ENCODE measurements around the gene LAT.
A peak's percentile ranks its signal among the peaks of the same experiment; 100 is the strongest.

Gene LAT

DNA sequence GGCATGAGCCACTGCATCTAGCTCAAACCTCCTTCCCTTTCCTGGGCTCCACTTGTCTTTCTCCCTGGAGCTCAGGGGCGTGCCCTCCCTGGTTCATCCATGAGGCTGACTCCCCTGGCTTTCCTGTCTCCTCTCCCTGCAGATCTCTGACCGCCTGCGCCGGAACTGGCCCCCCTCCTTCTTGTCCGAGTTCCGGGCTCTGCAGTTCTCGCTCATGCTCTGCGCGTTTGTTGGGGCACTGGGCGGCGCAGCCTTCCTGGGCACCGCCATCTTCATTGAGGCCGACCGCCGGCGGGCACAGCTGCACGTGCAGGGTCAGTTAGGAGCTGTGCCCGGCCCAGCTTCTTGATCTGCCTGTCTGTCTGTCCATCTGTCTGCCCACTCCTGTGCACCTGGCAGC is 1.2 kb upstream of the LAT start:
- no peak overlapping the region for H2AFZ ChIP-seq (ENCODE audit: low read length)
- H3K9me2 ChIP-seq (replicated peaks; ENCODE audit: low read depth, low read length): no peaks in the 10 kb centered on the region
- peaks cover 26% of the 10 kb centered on the region for H3K79me2 ChIP-seq (ENCODE audit: insufficient read depth, low read length)
- H3K9ac ChIP-seq (ENCODE audit: low read depth, low read length, poor library complexity, severe bottlenecking): peak overlapping the region; percentile 88
- H4K20me1 ChIP-seq (ENCODE audit: insufficient read depth, low read length, poor library complexity, severe bottlenecking): no peaks in the 10 kb centered on the region
- peak overlapping the region; percentile 89 for H3K4me3 ChIP-seq (ENCODE audit: low read length, poor library complexity, severe bottlenecking)
- H3F3A ChIP-seq (ENCODE audit: low read depth): no peaks in the 10 kb centered on the region
- peaks cover 36% of the 10 kb centered on the region for H3K4me1 ChIP-seq (ENCODE audit: insufficient read depth, low read length, poor library complexity, severe bottlenecking)
- no peaks in the 10 kb centered on the region; the same call in 1 of the 2 replicates for H3K36me3 ChIP-seq (ENCODE audit: insufficient read depth, low read length)
- peaks cover 4% of the 10 kb centered on the region; the same call in 1 of the 2 replicates for H3K9me3 ChIP-seq (ENCODE audit: insufficient read depth, low read depth, low read length)
- no peaks in the 10 kb centered on the region for H3K27me3 ChIP-seq (ENCODE audit: insufficient read depth, low read length, poor library complexity, severe bottlenecking)
- no peak for TF ChIP-seq EZH2phosphoT487 (IDR thresholded peaks at IDR 0.05; ENCODE audit: borderline replicate concordance)
- TF ChIP-seq, protein P1, sequence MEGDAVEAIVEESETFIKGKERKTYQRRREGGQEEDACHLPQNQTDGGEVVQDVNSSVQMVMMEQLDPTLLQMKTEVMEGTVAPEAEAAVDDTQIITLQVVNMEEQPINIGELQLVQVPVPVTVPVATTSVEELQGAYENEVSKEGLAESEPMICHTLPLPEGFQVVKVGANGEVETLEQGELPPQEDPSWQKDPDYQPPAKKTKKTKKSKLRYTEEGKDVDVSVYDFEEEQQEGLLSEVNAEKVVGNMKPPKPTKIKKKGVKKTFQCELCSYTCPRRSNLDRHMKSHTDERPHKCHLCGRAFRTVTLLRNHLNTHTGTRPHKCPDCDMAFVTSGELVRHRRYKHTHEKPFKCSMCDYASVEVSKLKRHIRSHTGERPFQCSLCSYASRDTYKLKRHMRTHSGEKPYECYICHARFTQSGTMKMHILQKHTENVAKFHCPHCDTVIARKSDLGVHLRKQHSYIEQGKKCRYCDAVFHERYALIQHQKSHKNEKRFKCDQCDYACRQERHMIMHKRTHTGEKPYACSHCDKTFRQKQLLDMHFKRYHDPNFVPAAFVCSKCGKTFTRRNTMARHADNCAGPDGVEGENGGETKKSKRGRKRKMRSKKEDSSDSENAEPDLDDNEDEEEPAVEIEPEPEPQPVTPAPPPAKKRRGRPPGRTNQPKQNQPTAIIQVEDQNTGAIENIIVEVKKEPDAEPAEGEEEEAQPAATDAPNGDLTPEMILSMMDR (conservative IDR thresholded peaks at IDR 0.05; ENCODE audit: low read length): no peak
- H3K4me2 ChIP-seq (ENCODE audit: low read depth, low read length, poor library complexity, severe bottlenecking): peak overlapping the region; percentile 89

DNA sequence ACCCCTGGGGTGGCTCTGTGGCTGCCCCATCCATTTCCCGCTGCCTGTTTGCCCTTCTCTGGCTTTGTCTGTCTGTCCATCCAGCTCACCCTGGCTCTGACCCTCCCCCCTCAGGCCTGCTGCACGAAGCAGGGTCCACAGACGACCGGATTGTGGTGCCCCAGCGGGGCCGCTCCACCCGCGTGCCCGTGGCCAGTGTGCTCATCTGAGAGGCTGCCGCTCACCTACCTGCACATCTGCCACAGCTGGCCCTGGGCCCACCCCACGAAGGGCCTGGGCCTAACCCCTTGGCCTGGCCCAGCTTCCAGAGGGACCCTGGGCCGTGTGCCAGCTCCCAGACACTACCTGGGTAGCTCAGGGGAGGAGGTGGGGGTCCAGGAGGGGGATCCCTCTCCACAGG is 761 bp upstream of the LAT start:
- Histone ChIP-seq H3K4me3 (ENCODE audit: low read length, poor library complexity, severe bottlenecking) (peak overlapping the region; percentile 89), H2AFZ (ENCODE audit: low read length) (peak overlapping the region; percentile 66; the same call in 1 of the 2 replicates), H3K9ac (ENCODE audit: low read depth, low read length, poor library complexity, severe bottlenecking) (peak overlapping the region; percentile 88), H3K27me3 (ENCODE audit: insufficient read depth, low read length, poor library complexity, severe bottlenecking) (no peaks in the 10 kb centered on the region), H3K9me2 (replicated peaks; ENCODE audit: low read depth, low read length) (no peaks in the 10 kb centered on the region), H4K20me1 (ENCODE audit: insufficient read depth, low read length, poor library complexity, severe bottlenecking) (no peaks in the 10 kb centered on the region), H3K9me3 (ENCODE audit: insufficient read depth, low read depth, low read length) (peaks cover 4% of the 10 kb centered on the region; the same call in 1 of the 2 replicates), H3K4me1 (ENCODE audit: insufficient read depth, low read length, poor library complexity, severe bottlenecking) (peaks cover 36% of the 10 kb centered on the region), H3K36me3 (ENCODE audit: insufficient read depth, low read length) (no peaks in the 10 kb centered on the region; the same call in 1 of the 2 replicates), H3F3A (ENCODE audit: low read depth) (no peaks in the 10 kb centered on the region), H3K79me2 (ENCODE audit: insufficient read depth, low read length) (peaks cover 26% of the 10 kb centered on the region), H3K4me2 (ENCODE audit: low read depth, low read length, poor library complexity, severe bottlenecking) (peak overlapping the region; percentile 89)
- TF ChIP-seq EZH2phosphoT487 (IDR thresholded peaks at IDR 0.05; ENCODE audit: borderline replicate concordance): no peak
- TF ChIP-seq, protein P1 (conservative IDR thresholded peaks at IDR 0.05; ENCODE audit: low read length): no peak

DNA sequence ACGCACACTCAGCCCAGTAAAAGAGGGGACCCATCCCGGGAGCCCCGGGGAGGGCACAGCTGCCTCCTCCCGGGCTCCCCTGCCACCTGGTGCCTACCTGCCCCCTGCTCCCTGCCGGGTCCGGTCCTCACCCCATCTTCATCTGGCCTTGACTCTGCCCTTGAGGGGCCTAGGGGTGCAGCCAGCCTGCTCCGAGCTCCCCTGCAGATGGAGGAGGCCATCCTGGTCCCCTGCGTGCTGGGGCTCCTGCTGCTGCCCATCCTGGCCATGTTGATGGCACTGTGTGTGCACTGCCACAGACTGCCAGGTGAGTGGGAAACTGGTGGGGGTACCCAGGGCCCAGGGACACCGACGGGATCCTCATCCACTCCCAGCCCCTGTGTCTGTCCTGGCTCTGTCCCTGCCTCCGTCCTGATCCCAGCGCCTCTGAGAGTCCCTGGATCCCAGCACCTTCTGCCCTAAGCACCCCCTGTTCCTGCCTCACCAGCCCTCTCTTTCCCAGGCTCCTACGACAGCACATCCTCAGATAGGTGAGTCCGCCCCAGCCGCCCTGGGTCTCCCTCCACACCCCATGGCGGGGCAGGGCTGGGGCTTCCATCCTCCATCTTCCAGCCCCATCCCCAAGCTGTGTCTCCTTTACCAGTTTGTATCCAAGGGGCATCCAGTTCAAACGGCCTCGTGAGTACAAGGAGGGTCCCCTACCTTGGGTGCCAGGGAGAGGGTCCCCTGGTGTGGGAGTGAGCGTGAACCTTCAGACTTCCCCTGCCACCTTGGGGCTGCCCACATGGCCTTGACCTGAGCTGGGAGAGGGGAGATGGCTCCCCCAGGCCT is 574 bp downstream of the LAT start:
- Histone ChIP-seq H4K20me1 (ENCODE audit: insufficient read depth, low read length, poor library complexity, severe bottlenecking) (no peaks in the 10 kb centered on the region), H3K4me2 (ENCODE audit: low read depth, low read length, poor library complexity, severe bottlenecking) (peak overlapping the region; percentile 92), H3F3A (ENCODE audit: low read depth) (no peaks in the 10 kb centered on the region; the same call in 1 of the 2 replicates), H3K9ac (ENCODE audit: low read depth, low read length, poor library complexity, severe bottlenecking) (peak overlapping the region; percentile 88), H3K4me3 (ENCODE audit: low read length, poor library complexity, severe bottlenecking) (peak overlapping the region; percentile 89), H3K9me3 (ENCODE audit: insufficient read depth, low read depth, low read length) (peaks cover 4% of the 10 kb centered on the region; the same call in 1 of the 2 replicates), H3K27me3 (ENCODE audit: insufficient read depth, low read length, poor library complexity, severe bottlenecking) (no peaks in the 10 kb centered on the region), H2AFZ (ENCODE audit: low read length) (peak overlapping the region; percentile 42; the same call in 1 of the 2 replicates), H3K4me1 (ENCODE audit: insufficient read depth, low read length, poor library complexity, severe bottlenecking) (peaks cover 38% of the 10 kb centered on the region), H3K36me3 (ENCODE audit: insufficient read depth, low read length) (no peaks in the 10 kb centered on the region; the same call in 1 of the 2 replicates), H3K9me2 (replicated peaks; ENCODE audit: low read depth, low read length) (no peaks in the 10 kb centered on the region), H3K79me2 (ENCODE audit: insufficient read depth, low read length) (peaks cover 26% of the 10 kb centered on the region)
- TF ChIP-seq, protein P1 (conservative IDR thresholded peaks at IDR 0.05; ENCODE audit: low read length): no peak
- TF ChIP-seq EZH2phosphoT487 (IDR thresholded peaks at IDR 0.05; ENCODE audit: borderline replicate concordance): no peak
